Neuronal stem cell (in vitro differentiated cells): ENCODE data around the gene SNRNP27.
"Not testable (repeated sequence)": the region's sequence is repeated elsewhere in the genome, so short reads cannot be mapped to it uniquely, and the experiment has no call there.

Experiments
- DNase-seq: peaks from one replicate; pipeline ENCODE4 v3.0.0-alpha.2; 2013; ENCODE audit warnings: low spot score
- H2AFZ ChIP-seq: one replicate; pipeline ENCODE4 v1.6.1; 2013; ENCODE audit warnings: mild to moderate bottlenecking, low read length, inconsistent platforms
- H2AK5ac ChIP-seq: 2 replicates; pipeline ENCODE4 v1.6.1; 2013; ENCODE audit warnings: low read depth, mild to moderate bottlenecking, inconsistent platforms, low read length, moderate library complexity, mixed read lengths
- H2BK120ac ChIP-seq: 2 replicates; pipeline ENCODE4 v1.6.1; 2013; ENCODE audit warnings: low read depth, mild to moderate bottlenecking, inconsistent platforms, low read length, moderate library complexity, mixed read lengths
- H2BK12ac ChIP-seq: one replicate; pipeline ENCODE4 v1.6.1; 2013; ENCODE audit warnings: low read length, inconsistent platforms
- H2BK15ac ChIP-seq: 2 replicates; pipeline ENCODE4 v1.6.1; 2013; ENCODE audit warnings: mild to moderate bottlenecking, low read length, inconsistent platforms, mixed read lengths
- H2BK5ac ChIP-seq: one replicate; pipeline ENCODE4 v1.6.1; 2013; ENCODE audit warnings: inconsistent platforms, mild to moderate bottlenecking, low read length, moderate library complexity
- H3K14ac ChIP-seq: one replicate; pipeline ENCODE4 v1.6.1; 2013; ENCODE audit warnings: low read length, inconsistent platforms
- H3K18ac ChIP-seq: 2 replicates; pipeline ENCODE4 v1.6.1; 2013; ENCODE audit warnings: low read length, inconsistent platforms
- H3K23ac ChIP-seq: 2 replicates; pipeline ENCODE4 v1.6.1; 2013; ENCODE audit warnings: low read depth, mild to moderate bottlenecking, mixed read lengths, low read length, inconsistent platforms; ENCODE audit not compliant: poor library complexity
- H3K27ac ChIP-seq: replicated peaks from 3 replicates; pipeline ENCODE4 v1.5.1; 2013; ENCODE audit warnings: low read length, inconsistent platforms
- H3K27me3 ChIP-seq, 3 experiments: 2 replicates each; pipeline ENCODE4 v1.6.1; 2013; ENCODE audit warnings: low read length in 3 of 3, mild to moderate bottlenecking in 2 of 3, inconsistent platforms in 1 of 3, low read depth in 1 of 3, mixed read lengths in 1 of 3, moderate library complexity in 1 of 3; ENCODE audit not compliant: control insufficient read depth in 3 of 3, insufficient read depth in 3 of 3
- H3K36me3 ChIP-seq, 2 donors: replicated peaks in 1 of 2; 2 replicates each; pipeline ENCODE4 v1.6.1; 2013; ENCODE audit warnings: low read length in 2 of 2; ENCODE audit not compliant: control insufficient read depth in 2 of 2, insufficient read depth in 2 of 2
- H3K4ac ChIP-seq: 2 replicates; pipeline ENCODE4 v1.6.1; 2013; ENCODE audit warnings: inconsistent platforms, mild to moderate bottlenecking, low read length, moderate library complexity
- H3K4me1 ChIP-seq, 2 donors: 1 replicate in 1 of 2; 2 replicates in 1 of 2; pipeline ENCODE4 v1.6.1; 2013; ENCODE audit warnings: low read length in 2 of 2, low read depth in 1 of 2; ENCODE audit not compliant: control insufficient read depth in 2 of 2, insufficient read depth in 1 of 2
- H3K4me2 ChIP-seq: one replicate; pipeline ENCODE4 v1.6.1; 2013; ENCODE audit warnings: mild to moderate bottlenecking, low read length, inconsistent platforms; ENCODE audit not compliant: insufficient read depth, poor library complexity, severe bottlenecking
- H3K4me3 ChIP-seq, 2 donors: 2 replicates each; pipeline ENCODE4 v1.5.1; 2013; ENCODE audit warnings: low read length in 2 of 2, mild to moderate bottlenecking in 2 of 2, inconsistent platforms in 1 of 2, moderate library complexity in 1 of 2
- H3K79me1 ChIP-seq: one replicate; pipeline ENCODE4 v1.6.1; 2013; ENCODE audit warnings: low read depth, mild to moderate bottlenecking, inconsistent platforms, low read length, moderate library complexity
- H3K9ac ChIP-seq: one replicate; pipeline ENCODE4 v1.6.1; 2013; ENCODE audit warnings: mild to moderate bottlenecking, low read depth, low read length, inconsistent platforms; ENCODE audit not compliant: poor library complexity
- H3K9me3 ChIP-seq, 2 donors: replicated peaks in 1 of 2; 2 replicates each; pipeline versions ENCODE3 to v1.6.1; 2013; ENCODE audit warnings: low read length in 2 of 2, mild to moderate bottlenecking in 2 of 2, inconsistent platforms in 1 of 2, low read depth in 1 of 2, mixed read lengths in 1 of 2, moderate library complexity in 1 of 2; ENCODE audit not compliant: control insufficient read depth in 2 of 2, insufficient read depth in 1 of 2
- H4K8ac ChIP-seq: one replicate; pipeline ENCODE4 v1.6.1; 2013; ENCODE audit warnings: low read depth, mild to moderate bottlenecking, inconsistent platforms, low read length, moderate library complexity
- H4K91ac ChIP-seq: one replicate; pipeline ENCODE4 v1.6.1; 2013; ENCODE audit warnings: low read length, low read depth, mild to moderate bottlenecking, inconsistent platforms; ENCODE audit not compliant: poor library complexity
- WGBS, 2 donors: extraction: QIAGEN DNeasy Blood & Tissue Kit; methylation state at CpG; one replicate each; pipeline ENCODE4 v1.1.7; 2013; ENCODE audit warnings: missing lambda C conversion rate in 2 of 2, mixed read lengths in 1 of 2; ENCODE audit not compliant: insufficient read length in 2 of 2, insufficient replicate concordance in 1 of 2; ENCODE audit errors: extremely low coverage in 2 of 2; 5-methylcytosine and 5-hydroxymethylcytosine counted together

The SNRNP27 gene

GRCh38 chr2:69892838-69893424 is 825 bp upstream of the SNRNP27 start:
- not testable (repeated sequence) for H3K9ac ChIP-seq, DNase-seq, H3K27ac ChIP-seq, H3K9me3 ChIP-seq, H2AK5ac ChIP-seq, H2BK120ac ChIP-seq, H3K14ac ChIP-seq, H2BK12ac ChIP-seq, H3K18ac ChIP-seq, H2BK5ac ChIP-seq, H3K4ac ChIP-seq, H3K23ac ChIP-seq, H3K27me3 ChIP-seq, H4K91ac ChIP-seq, H3K4me3 ChIP-seq, H2BK15ac ChIP-seq, H4K8ac ChIP-seq, H3K79me1 ChIP-seq, H3K4me1 ChIP-seq, H3K4me2 ChIP-seq
- H2AFZ ChIP-seq = peak overlapping the region; percentile 92
- no CpG with 5 or more reads among the region's 7 CpGs for WGBS, 2 donors
- peaks cover 7 to 30% of the 10 kb centered on the region in 2 donors for H3K36me3 ChIP-seq

- H3K4me2 ChIP-seq, H2AK5ac ChIP-seq, H2BK120ac ChIP-seq, H3K4me1 ChIP-seq, H2BK15ac ChIP-seq, H2BK12ac ChIP-seq, H3K18ac ChIP-seq, H3K9ac ChIP-seq, H3K14ac ChIP-seq, H4K91ac ChIP-seq, H2BK5ac ChIP-seq, H3K27me3 ChIP-seq, H3K4ac ChIP-seq, H3K9me3 ChIP-seq, H4K8ac ChIP-seq, H3K27ac ChIP-seq, H2AFZ ChIP-seq, H3K23ac ChIP-seq, DNase-seq, H3K79me1 ChIP-seq: not testable (repeated sequence)
- WGBS, 2 donors = no CpG with 5 or more reads among the region's 23 CpGs
- H3K4me3 ChIP-seq = peak overlapping the region in 1 of 2 donors; percentile 63
- H3K36me3 ChIP-seq = peaks cover 15 to 48% of the 10 kb centered on the region in 2 donors
These were observed 981 bp downstream of the SNRNP27 start for GRCh38 chr2:69894737-69895136.

- DNase-seq = no peak
- H2BK5ac ChIP-seq = no peak overlapping the region
- H3K27ac ChIP-seq = no peak overlapping the region
- no peak overlapping the region for H4K91ac ChIP-seq
- no peak overlapping the region for H3K4me2 ChIP-seq
- no peak overlapping the region for H4K8ac ChIP-seq
- H3K23ac ChIP-seq = no peak overlapping the region
- H2AFZ ChIP-seq = no peak overlapping the region
- no peaks in the 10 kb centered on the region for H3K9me3 ChIP-seq
- H3K18ac ChIP-seq = no peak overlapping the region
- no peak overlapping the region for H3K9ac ChIP-seq
- H2AK5ac ChIP-seq = no peak overlapping the region
- no peak overlapping the region for H2BK12ac ChIP-seq
- WGBS, 2 donors = no CpG with 5 or more reads among the region's 8 CpGs
- H3K36me3 ChIP-seq = peaks cover 30 to 96% of the 10 kb centered on the region in 2 donors
- H3K4ac ChIP-seq = no peak overlapping the region
- no peaks in the 10 kb centered on the region for H3K27me3 ChIP-seq
- H3K14ac ChIP-seq = no peak overlapping the region
- no peaks in the 10 kb centered on the region for H3K4me1 ChIP-seq
- peak overlapping the region in 1 of 2 donors; percentile 1 for H3K4me3 ChIP-seq
- no peak overlapping the region for H2BK120ac ChIP-seq
- H2BK15ac ChIP-seq = no peak overlapping the region
- no peaks in the 10 kb centered on the region for H3K79me1 ChIP-seq
These were observed 8.6 kb downstream of the SNRNP27 start for GRCh38 chr2:69902213-69902922.

GRCh38 chr2:69907216-69907615 is 13.5 kb downstream of the SNRNP27 start:
- no peak overlapping the region for H2AK5ac ChIP-seq
- no peak for DNase-seq
- H3K27ac ChIP-seq = no peak overlapping the region
- no peaks in the 10 kb centered on the region for H3K27me3 ChIP-seq
- no peaks in the 10 kb centered on the region for H3K9me3 ChIP-seq
- H3K4ac ChIP-seq = no peak overlapping the region
- H3K9ac ChIP-seq = no peak overlapping the region
- H3K18ac ChIP-seq = no peak overlapping the region
- no peak overlapping the region for H3K4me2 ChIP-seq
- no peaks in the 10 kb centered on the region for H3K79me1 ChIP-seq
- H2BK15ac ChIP-seq = no peak overlapping the region
- H2AFZ ChIP-seq = no peak overlapping the region
- no peak overlapping the region for H2BK5ac ChIP-seq
- no peaks in the 10 kb centered on the region for H3K4me1 ChIP-seq
- no peak overlapping the region for H3K23ac ChIP-seq
- H2BK120ac ChIP-seq = no peak overlapping the region
- H3K14ac ChIP-seq = no peak overlapping the region
- no peak overlapping the region for H2BK12ac ChIP-seq
- peaks cover 9 to 81% of the 10 kb centered on the region in 2 donors for H3K36me3 ChIP-seq
- H4K91ac ChIP-seq = no peak overlapping the region
- no peak overlapping the region for H3K4me3 ChIP-seq
- no peak overlapping the region for H4K8ac ChIP-seq
